Stimulated activated CD8-positive, alpha-beta memory T cell treated with anti-CD3 and anti-CD28 coated beads, Interleukin-7, amount 100 ng/mL, for 48 hours (primary cell): Measurements from ENCODE around the gene TARS3.

Experiments
- DNase-seq, 2 donors: peaks; one replicate each; pipeline ENCODE4 v3.0.0-alpha.2; 2020; ENCODE audit warnings: low read depth in 1 of 2; ENCODE audit errors: extremely low read depth in 1 of 2

TARS3 gene

DNA sequence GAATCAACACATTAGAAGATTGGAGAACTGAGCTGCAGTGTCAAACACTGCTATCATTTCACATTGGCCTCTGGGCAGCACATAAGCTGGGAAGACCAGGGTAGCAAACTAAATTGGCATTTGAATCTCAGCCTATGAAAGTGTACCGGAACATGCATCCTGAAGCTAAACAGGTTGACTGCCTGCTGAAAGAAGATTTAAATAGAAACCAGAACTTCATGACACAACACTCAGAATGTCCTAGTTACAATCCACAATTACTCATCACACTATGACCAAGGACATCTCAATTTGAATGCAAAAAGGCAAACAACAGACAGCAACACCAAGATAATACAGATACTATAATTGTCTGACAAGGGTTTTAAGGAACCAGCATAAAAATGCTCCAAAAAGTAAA lies 98.3 kb downstream of the TARS3 start:
- DNase-seq = no peak

GRCh38 chr15:101625184-101625583 lies 99.1 kb downstream of the TARS3 start:
- DNase-seq = no peak

GRCh38 chr15:101623367-101624304 lies 100.6 kb downstream of the TARS3 start:
- no peak for DNase-seq

- no peak for DNase-seq
Measured at GRCh38 chr15:101621961-101622360, 102.3 kb downstream of the TARS3 start.

GRCh38 chr15:101620671-101621070 lies 103.6 kb downstream of the TARS3 start:
- no peak for DNase-seq

GRCh38 chr15:101619615-101619865 lies 104.7 kb downstream of the TARS3 start:
- DNase-seq = no peak

DNA sequence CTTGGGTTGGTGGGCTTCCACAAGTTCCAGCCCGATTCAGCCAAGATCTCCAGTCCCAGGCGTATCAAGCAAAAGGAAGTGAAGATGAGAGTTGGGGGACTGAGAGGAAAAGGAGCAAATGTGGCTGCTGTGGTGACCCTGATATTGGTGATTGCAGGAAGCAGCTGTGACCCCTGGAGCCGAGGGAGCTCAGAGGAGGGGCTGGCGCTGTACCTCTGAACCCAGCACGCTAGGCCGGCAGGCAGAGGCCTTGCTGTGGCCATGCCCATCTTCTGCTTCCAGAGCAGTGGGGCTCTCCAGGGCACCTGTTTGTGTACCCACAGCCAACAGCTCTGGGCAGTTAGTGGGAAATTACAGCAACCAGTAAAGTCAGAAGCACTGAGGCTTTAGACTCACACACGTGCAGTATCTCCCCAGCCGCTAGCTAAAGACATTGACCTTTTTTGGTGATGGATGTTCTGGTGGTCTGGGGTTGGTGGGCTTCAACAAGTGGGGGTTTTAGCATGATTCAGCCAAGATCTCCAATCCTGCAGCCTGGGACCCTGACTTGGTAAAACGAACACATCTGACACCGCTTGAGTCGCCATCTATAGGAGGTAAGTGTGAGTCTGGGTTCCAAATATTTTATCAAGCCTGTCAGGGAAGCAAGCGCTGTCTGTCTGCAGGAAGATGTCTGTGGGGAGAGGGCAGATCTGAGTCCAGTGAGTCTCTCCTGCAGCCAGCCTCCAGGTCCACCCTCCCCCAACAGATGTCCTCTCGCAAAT lies 105.2 kb downstream of the TARS3 start:
- no peak for DNase-seq

DNA sequence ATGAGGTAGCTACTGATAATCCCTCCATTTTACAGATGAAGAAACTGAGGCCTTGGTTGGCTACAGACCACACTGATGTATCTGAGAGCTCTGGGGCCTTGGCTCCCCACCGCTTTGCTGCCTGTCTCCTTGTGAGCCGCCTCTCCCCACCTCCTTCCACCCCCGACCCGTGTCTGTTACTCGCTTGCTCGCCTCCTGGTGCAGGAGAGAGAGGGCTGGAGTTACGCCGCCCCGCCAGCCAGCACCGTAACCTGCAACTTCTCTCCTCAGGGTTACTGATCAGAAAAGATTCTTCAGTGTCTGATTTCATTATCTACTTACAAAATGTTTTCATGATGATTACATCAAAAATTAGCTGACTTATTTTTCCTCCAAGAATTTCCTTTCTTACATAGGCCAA lies 106.2 kb downstream of the TARS3 start:
- DNase-seq = no peak

DNA sequence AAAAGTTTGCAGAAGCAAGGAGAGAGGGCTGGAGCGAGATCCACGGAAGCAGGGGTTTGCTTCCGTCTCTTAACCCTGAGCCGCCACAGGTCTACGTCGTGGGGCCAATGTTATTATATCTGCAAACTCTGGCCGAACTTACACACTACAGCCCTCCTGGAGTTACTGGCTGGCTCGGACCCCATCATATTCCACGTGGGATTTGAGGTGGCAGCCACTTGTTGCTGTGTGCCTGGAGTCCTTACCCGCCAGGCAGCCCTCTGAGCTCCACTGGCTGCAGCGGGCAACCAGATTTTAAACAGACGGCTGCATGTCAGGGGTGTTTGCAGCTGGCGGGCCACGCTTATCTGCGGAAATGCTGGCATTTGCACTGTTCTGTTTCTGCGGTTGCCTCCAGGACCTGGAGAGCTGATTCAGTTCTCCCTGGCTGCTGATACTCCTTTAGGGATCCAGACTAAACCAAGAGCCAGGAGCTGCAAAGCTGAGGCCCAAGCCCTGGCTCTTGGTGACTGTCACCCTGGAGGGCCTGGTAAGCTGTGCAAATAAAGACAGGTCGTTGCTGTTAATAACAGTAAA lies 106.8 kb downstream of the TARS3 start:
- no peak for DNase-seq

DNA sequence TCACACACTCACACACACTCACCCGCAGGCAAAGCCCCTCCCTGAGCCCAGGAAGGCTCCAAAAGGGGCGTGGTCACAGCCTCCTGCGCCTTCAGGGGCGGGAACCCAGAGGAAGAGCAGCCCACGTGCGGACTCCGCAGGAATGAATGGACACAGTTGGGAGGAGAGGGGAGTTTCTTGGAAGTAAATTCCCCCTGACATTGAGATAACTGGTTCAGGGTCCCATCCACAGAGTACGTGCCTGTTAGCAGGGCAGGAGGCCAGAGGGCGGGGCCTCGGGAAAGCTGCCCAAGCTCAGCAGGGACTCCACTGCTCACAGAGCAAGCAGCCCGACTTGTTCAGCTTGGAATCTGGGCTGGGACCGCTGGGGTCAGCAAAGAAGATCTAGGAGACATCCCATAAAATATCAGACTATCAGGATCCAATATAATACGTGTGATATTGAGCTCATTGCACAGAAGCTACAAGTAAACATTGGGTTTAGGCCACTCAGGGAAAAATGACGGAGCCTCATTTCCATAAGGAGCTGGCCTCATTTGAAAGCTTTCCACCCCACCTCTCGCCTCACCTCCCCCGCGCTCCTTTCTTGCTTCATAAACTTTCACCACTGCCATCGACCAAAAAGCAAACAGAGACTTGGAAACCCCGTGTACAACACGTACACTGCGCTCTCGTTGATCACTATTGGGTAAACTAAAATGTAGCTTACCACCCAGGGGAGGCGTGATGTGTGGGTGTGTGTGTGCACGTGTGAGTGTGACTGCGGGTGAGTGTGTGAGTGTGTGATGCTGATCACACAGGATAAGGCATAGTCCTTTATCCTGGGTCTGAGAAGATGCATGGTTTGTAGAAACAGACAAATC lies 108.1 kb downstream of the TARS3 start:
- DNase-seq = no peak

- no peak for DNase-seq
Measured at GRCh38 chr15:101615414-101615985, 108.8 kb downstream of the TARS3 start.

DNA sequence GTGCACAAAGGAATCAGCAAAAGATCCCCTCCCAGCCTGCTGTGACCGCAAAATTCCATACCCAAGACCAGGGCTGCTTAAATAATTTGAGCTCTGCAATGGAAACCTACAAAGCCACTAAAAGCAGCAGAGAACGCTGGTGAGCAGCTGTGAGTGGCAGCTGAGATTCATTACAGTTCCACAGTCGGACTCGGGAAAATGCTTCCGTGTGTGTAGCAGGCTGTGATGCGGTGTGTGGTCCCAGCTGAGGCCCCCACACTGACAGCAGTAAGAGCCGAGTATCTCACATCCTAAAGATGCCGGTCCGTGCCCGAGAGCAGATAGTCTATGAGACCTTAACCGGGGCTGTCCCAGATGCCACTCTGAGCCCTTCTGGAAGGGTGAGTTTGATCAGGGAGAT lies 109.5 kb downstream of the TARS3 start:
- DNase-seq = no peak

DNA sequence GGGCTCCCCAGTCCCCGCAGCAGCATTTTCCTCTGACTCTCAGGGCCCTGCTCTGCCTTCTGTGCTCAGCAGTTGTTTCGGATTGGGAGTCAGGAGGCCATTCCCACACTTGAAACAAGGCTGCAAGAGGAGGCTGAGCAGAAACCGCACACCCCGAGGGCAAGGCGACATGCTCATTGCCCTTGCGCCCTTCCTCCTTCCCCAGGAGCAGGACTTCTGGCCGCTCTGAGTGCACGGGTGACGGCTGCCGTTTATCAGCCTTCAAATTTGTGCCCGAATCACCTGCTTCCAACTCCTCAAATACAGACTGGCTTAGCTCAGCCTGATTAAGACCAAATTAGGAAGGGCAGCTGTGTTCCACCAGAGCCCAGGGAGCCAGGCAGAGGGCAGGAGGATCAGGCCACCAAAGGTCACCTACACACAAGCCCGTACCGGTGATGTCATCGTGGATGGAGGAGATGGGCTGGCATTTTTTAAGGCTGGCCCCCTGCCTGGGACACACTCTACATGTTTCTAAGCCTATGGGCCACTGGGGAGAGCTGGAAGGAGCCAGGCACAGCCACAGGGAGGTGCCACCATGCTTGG lies 110.2 kb downstream of the TARS3 start:
- DNase-seq = no peak

- DNase-seq = no peak
Measured at GRCh38 chr15:101613130-101614000, 110.9 kb downstream of the TARS3 start.

DNA sequence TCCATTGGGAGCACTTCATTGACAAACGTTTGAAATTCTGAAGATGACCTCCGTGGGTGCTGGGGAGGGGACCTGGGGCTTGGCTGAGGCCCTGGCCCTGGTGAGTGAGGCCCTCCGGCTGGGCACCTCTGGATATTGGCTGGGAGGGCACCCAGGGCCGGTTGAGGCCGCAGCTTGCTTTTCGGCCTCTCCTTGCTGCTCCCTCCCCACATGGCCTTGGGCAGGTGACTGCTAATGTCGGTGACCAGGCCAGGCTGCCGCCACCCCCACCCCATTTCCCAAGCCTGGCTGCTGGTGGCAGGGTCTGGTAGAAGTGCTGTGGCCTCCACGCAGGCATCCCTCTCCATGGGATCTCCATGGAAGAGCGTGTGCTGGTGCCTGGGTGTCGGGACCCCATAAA lies 111.6 kb downstream of the TARS3 start:
- no peak for DNase-seq

DNA sequence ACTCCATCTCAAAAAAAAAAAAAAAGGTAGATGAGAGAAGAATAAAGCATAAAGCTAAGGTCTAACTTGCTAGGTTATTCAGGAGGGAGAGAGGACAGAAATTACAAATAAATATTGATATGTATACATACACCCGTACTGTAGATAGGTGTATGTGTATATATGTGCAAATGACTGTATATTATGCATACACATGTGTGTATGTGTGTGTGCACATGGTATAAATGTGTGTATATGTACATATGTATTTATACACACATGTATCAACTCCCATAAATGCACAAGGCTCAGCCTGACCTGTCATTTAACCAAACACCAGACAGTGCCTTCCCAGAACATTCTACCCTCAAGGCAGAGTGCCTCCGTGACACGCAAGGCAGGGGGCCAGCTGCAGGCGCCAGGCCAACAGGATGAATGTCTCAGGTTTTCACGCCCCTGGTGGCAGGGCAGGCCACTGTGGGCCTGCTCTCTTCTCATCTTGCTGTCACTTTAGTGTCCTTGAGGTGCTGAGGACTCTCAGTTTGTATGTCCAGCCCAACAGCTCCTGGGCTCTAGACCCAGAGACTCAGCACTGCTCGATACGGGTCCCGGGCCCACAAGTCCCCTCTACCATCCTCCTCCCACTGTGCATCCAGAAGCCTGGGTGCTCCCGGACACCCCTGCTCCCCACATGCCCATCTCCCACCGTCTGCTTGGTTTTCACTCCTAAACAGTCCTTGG lies 112.5 kb downstream of the TARS3 start:
- DNase-seq = no peak

- no peak for DNase-seq
Measured at GRCh38 chr15:101611007-101611406, 113.3 kb downstream of the TARS3 start.

- no peak for DNase-seq
Measured at GRCh38 chr15:101610611-101611000, 113.7 kb downstream of the TARS3 start.
